CD4-positive, alpha-beta T cell treated with Interleukin-2 at 100 ng/mL for 4 hours (primary cell): Measurements from ENCODE around the gene TMC7.
A peak's percentile ranks its signal among the peaks of the same experiment; 100 is the strongest.
"Not testable (repeated sequence)": the region's sequence is repeated elsewhere in the genome, so short reads cannot be mapped to it uniquely, and the experiment has no call there.

Experiments used
- DNase-seq: peaks from one replicate; pipeline ENCODE4 v3.0.0-alpha.2; 2020; ENCODE audit warnings: low spot score

TMC7 gene

DNA sequence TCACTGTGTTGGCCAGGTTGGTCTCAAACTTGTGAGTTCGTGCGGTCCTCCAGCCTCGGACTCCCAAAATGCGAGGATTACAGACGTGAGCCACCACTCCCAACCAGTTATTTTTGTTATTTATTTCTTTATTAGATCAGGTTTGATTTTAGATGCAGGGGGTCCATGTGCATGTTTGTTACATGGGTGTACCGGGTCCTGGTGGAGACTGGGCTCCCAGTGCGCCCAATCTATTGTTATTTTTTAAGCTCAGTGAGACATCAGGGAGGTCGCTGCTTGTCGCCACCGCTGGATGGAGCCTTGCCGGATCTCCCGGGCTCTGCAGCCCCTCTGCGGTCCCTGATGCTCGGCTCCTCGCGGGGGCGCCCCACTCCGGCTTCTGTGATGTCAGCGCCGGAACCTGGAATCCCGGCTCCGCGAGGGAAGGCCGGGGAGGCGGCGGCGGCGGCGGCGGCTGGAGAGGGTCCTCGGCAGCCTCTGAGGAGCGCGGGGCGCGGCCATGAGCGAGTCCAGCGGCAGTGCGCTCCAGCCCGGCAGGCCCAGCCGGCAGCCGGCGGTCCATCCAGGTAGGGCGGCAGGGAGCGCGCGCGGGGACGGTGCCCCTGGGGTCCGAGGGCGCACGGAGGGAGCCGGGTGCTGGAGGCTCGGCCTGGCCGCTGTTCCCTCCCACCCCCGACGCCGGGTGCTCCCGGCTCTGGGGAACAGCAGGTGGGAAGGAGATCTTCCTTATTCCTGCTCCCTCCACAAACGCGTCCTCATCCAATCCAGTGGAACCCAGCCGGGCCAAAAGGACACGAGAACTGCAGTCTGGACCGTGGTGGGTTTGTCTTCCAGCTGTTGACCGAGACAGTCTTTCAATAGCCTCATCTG is at the start of gene TMC7:
Gene TMC7, plus strand, starts transcription at position 370 of the 870 bp plus-strand sequence. Its CDS starts 130 bp downstream, at position 500.
- no peak for DNase-seq

DNA sequence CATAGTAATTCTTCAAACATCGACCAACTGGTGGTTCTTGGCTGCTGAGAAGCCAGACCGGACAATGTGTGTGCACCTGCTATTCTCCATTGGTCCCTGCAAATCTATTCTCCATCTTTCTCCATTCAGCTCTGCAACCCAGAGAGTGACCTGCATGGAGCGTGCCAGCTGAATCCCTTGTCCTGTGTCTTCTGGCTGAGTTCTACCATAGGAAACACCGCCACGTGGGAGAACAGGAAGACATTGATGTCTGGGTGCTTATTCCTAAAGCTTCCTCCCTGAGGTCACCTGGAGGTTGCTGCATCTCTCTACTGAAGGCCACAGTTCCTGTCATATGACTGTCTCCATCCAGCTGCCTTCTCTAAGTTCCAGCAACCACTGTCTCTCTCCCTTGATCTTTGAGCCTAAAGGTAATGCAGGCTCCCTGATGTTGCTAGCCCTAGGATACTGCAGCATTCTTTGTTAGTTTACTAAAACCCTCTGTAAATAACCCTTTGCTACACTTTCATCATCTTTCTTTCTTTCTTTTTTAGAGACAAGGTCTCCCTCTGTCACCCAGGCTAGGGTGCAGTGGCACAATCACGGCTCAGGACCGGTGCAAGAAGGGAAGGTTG is 46.9 kb upstream of the TMC7 start:
- DNase-seq, result no peak

DNA sequence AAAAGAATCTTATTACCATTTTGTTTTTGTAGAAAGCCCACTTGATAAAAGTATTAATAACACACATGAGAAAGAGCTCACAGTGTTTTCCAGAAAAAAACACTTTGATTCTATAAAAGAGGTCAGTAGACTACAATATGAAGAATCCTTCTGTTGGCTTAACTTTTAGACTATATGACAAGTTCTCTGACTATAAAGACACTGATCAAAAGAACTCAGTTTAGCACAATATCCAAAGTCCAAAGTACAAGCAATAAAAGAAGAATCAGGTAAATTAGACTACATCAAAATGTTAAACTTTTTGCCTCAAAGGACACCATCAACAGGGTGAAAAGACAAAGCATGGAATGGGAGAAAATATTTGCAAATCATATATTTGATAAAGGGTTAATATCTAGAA is 46.3 kb upstream of the TMC7 start:
- DNase-seq, result no peak

DNA sequence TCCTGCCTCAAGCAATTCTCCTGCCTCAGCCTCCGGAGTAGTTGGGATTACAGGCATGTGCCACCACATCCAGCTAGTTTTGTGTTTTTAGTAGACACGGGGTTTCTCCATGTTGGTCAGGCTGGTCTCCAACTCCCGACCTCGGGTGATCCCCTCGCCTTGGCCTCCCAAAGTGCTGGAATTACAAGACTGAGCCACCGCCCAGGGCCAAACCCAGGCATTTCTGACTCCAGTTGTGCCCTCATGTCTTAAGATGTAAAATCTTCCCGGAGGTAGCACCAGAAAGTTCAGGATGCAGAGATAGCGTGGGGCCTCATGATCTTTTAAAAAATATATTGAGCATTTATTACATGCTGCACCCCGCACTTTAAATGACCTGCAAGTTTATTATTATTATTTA is 44.7 kb upstream of the TMC7 start:
- DNase-seq, result no peak

DNA sequence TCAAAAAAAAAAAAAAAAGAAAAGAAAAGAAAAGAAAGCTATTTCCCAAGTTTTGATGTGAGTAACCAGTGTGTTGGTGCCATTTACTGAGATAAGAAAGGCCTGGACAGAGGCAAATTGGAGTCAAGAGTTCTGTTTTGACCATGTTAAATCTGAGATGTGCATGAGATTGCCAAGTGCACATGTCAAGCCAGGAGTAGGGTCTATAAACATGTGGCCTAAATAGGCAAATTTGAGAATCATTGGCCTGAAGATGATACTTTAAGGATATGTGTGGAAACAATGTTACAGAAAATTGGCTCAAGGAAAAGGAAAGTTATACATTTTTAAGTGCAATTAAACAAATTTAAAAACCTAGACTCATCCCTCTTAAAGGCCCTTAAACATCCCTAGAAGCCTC is 42.3 kb upstream of the TMC7 start:
- DNase-seq, result no peak

DNA sequence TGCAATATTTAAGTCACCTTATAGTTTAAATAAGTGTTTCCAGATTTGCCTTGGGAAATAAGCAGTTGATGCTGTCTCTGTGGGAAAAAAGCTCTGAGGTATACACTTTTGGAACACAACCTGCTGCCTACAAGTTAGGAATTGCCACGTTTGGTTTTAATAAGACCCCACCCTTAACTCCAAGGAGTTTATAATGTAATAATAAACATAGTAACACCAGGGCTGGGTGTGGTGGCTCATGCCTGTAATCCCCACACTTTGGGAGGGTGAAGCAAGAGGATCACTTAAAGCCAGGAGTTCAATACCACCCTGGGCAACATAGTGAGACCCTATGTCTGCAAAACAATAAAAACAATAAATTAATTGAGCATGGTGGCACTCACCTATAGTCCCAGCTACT is 41.7 kb upstream of the TMC7 start:
- no peak for DNase-seq

DNA sequence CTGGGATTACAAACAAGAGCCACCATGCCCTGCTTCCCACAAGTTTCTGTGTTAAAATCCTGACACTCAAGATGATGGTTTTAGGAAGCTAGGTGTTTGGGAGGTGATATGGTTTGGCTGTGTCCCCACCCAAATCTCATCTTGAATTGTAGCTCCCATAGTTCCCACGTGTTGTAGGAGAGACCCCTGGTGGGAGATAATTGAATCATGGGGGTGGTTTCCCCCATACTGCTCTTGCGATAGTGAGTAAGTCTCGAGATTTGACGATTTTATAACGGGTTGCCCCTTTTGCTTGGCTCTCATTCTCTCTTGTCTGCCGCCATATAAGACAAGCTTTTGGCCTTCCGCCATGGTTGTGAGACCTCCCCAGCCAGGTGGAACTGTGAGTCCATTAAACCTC is 40.3 kb upstream of the TMC7 start:
- DNase-seq, result no peak

DNA sequence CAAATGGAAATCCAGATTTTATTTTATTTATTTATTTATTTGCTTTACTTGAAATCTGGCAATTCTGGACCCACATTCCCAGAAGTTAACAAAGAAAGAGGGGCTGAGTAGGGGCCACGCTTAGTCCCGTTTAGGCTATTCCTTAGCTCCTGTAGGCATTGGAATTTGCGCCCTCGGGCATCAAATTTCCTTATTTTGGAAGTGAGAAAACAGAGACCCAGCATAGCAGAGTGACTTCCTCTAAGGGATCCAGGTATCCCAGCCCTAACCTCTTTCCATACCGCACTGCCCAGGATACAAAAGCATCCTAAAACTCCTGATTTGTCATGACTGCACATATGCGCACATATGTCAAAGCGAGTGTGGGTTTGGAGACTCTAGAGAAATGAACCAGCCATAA is 38.5 kb upstream of the TMC7 start:
- no peak for DNase-seq

DNA sequence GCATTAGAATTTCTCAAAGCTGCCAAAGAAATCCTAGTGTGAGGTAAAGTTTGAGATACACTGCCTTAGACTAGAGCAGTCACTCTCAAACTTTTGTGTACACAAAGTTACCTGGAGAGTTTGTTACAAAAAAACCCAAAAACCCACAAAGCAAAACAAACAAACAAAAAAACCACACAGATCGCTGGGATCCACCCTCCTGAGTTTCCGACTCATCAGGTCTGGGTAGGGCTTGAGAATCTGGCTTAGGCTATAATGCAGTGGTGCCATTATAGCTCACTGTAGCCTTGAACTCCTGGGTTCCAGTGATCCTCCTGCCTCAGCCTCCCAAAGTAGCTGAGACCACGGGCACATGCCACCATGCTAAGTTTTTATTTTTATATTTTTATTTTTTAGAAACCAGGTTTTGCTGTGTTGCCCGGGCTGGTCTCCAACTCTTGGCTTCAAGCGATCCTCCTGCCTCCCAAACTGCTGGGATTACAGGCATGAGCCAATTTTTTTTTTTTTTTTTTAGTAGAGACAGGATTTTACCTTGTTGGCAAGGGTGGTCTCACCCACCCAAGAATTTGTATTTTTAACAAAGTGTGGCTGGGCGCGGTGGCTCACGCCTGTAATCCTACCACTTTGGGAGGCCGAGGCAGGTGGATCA is 35.2 kb upstream of the TMC7 start:
- no peak for DNase-seq

DNA sequence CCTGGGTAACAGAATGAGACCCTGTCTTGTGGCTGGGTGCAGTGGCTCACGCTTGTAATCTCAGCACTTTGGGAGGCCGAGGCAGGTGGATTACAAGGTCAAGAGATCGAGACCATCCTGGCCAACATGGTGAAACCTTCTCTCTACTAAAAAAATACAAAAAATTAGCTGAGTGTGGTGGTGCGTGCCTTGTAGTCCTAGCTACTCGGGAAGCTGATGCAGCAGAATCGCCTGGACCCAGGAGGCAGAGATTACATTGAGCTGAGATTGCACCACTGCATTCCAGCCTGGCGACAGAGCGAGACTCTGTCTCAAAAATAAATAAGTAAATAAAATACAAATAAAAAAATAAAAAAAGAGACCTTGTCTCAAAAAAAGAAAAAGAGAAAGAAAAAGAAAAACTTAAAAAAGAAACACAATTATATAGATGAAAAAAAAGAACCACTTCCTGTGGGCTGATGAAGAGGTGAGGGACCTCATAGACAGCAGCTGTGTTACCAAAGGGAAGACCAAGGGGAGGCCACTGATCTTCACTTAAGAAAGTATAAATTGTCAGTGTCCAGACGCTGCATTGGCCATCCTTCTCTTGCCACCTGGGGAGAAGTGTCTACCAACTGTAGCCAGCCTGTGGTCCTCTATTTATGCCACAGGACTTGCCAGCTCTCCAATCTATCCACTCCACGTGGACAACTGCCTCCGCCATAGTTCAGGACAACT is 33.1 kb upstream of the TMC7 start:
- DNase-seq, result no peak

DNA sequence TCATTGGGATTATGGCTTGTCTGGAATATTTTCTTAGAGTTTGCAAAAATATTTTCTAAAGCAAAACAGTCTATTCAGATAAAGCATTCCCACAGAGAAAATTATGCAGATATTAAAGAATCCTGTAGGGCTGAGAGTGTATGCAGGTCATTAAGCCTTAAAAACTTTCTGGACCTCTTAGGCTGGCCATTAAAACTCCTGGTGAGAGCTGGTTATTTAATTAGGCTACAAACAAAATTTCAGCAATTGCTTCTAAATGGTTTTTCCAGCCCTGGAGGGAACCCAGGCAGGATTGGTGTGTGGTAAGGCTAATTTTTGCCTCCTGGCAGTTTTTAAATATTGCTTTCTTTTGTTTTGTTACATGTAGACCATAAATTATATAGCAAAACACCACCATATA is 30.2 kb upstream of the TMC7 start:
- DNase-seq, result no peak

DNA sequence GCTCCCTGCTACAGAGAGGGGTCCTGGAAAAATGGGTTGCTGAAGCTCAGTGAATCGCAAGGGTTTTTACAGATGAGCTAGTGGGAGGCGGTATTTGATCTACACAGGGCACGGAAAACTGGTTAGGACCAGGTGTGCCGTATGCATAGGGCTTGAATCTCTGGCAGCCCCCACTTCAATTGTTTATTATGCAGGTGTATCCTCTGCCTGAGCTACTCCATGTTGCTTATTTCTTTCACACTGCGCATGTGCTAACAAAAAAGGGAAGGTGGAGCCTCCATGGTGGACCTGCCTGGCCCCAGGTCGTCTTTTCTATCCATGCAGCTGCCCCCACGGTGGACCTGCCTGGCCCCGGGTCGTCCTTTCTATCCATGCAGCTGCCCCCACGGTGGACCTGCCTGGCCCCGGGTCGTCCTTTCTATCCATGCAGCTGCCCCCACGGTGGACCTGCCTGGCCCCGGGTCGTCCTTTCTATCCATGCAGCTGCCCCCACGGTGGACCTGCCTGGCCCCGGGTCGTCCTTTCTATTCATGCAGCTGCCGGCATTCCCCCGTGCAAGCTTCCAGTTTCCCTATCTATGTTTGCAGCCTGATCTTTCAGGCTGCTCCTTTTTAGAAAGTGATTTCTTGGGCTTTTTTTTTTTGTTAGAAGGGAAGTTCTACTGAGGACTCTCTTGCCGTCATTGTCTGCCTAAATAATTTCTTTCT is 27.7 kb upstream of the TMC7 start:
- DNase-seq, result not testable (repeated sequence)

DNA sequence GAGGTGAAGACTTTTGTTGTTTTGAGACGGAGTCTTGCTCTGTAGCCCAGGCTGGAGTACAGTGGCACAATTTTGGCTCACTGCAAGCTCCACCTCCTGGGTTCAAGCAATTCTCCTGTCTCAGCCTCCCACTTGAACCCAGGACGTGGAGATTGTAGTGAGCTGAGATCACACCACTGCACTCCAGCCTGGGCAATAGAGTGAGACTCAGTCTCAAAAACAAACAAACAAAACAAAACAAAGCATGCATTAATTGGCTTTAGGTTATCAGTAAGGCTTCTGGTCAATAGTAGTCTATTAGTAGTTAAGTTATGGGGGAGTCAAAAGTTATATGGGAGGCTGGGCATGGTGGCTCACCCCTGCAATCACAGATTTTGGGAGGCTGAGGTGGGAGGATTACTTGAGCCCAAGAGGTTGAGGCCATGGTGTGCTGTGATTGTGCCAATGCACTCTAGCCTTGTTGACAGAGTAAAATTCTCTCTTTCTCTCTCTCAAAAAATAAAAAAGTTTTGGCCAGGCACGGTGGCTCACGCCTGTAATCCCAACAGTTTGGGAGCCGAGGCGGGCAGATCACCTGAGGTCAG is 27.0 kb upstream of the TMC7 start:
- DNase-seq, result not testable (repeated sequence)

DNA sequence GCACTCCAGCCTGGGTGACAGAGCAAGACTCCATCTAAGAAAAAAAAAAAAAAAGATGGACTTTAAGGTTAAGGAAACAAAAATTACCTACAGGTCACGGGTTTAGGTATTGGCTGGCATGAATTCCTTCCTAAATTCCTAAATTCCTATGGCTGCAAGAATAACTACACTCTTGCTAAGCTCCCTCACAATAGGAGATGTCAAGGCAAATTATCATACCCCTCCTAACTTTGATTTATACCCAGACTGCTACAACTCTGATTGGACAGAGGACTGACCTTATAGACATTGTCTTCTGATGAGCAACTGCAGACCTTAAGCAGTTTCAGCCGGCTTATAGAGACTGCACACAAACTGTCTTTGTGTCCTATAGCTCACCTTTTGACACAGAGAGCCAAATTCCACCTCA is 25.1 kb upstream of the TMC7 start:
- no peak for DNase-seq

DNA sequence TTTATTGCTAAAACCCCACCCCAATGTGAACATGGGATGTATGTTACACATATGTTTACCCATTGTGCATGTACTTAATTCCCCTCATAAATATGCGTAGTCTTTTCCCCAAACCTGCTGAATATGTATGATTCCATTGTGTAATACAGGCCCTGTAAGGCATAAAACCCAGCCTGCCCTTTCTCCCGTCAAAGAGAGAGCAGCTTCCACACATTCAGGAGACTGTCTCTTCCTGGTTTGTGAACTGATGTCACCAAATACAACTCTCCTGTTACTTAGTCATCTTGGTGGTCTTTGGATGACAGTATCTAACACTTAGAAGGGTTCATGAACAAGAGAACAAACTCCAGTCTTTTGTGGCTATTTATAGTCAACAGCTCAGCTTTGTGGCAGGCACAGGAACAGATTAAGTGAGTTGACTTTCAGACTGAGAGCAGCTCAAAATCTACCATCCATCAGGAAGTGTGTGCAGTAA is 24.7 kb upstream of the TMC7 start:
- no peak for DNase-seq

DNA sequence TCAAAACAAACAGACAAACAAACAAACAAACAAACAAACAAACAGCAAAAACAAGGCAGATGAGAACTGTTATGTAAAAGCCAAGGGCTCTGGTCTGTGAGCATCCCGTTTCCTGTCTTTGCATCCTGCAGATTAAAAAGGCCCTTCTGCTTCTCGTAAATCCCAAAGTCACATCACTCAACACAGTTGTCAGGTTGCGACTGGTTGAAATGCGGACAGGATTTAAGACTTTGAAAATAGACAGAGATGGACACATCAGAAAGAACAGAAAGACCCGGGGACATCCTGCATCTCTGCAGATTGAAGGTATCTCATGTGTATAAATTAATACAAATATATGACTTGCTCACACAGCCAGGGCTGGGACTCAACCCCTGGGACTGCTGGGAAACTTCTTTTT is 18.2 kb upstream of the TMC7 start:
- no peak for DNase-seq

DNA sequence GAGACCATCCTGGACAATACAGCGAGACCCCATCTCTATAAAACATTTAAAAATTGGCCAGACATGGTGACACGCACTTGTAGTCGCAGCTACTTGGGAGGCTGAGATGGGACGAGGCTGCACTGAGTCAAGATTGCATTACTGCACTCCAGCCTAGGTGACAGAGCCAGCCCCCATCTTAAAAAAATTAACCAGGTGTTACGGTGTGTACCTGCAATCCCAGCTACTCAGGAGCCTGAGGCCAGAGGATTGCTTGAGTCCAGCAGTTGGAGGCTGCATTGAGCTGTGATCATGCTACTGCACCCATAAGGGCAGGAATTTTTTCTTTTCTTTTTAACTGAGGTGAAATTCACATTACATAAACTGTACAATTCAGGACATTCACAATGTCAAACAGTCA is 16.9 kb upstream of the TMC7 start:
- DNase-seq, result no peak

DNA sequence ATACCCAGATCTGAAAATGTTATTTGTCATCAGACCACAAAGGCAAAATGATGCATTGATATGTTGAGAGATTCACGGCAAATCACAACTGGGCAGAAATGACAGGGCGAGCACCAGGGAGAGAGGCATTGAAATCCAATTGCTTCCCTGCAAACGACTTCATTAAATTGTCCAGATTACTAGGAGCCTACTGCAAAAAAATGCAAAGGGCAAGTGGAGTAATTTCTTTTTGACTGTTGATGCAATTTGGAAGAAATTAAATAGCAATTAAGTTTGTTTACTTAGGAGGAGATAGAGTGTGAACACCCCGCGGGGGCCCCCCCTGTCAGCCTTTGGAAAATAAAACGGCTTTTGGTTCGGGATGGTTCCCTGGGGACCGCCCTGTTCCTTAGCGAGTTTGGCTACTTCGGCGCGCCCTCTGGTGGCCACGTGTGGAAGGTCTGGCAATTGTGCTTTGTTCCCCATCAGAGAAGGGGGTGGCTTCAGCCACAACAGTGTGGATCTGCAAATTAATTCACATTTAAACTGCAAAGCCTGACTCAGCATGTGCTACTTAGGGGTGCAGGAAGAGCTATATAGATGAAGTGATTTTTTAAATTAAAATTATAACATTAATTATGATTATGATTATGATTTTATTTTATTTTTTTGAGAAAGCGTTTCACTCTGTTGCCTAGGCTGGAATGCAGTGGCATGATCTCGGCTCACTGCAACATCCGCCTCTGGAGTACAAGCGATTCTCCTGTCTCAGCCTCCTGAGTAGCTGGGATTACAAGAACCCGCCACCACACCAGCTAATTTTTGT is 14.5 kb upstream of the TMC7 start:
- DNase-seq, result peak; percentile 81

DNA sequence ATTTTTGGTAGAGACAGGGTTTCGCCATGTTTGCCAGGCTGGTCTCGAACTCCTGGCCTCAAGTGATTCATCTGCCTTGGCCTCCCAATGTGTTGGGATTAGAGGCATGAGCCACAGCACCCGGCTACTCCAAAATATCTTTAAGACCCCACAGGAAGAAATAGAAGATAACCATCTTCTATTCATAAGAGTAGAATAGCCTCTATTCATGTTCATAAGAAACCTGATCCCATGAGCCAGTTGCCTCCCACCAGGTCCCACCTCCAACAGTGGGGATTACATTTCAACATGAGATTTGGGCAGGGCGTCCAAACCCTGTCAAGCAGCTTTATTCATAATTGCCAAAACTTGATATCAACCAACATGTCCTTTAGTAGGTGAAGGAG is 13.9 kb upstream of the TMC7 start:
- no peak for DNase-seq

DNA sequence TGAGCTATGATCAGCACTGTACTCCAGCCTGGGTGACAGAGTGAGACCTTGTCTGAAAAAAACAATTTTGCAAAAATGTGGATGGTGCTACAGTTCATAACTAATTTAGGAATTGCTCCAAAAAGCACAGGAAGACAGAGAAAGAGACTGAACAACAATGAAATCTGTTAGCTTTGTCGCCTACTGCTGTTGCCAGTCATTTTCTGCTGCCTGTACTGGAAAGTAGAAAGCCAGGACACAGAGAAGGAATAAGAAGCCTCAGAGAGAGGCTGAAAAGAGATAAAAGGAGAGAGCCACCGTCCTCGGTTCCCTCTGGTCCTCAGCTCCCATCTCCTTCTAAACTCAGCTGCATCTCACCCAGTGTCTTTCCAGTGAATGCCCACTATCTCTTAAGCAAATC is 8.6 kb upstream of the TMC7 start:
- DNase-seq, result no peak

DNA sequence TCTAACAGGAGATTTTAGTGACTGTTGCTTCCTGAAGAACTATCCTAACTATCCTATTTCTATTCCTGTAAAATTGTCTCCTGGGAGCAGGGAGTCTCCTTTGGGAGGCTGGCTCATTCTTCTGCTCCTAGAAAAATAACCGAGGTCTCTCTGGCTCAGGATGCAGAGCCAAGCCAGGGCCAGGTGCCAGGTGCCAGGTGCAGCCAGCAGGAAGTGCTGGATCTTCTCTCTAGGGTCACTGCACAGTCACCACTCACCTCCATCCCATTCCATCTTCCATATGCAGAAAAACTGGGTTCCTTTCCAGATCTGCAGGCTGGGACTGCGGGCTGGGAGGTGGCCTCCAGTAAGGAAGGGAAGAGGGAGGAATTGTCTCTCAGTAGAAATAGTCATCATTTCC is 3.8 kb upstream of the TMC7 start:
- DNase-seq, result no peak
